Keratinocyte (primary cell): ENCODE measurements around the gene PTN. TPM values are rescaled to one million over a fixed set of nuclear protein-coding genes. Genes with fewer than 3 reads are reported as not detected.

Experiments used
- DNase-seq: peaks from one replicate; pipeline ENCODE4 v3.0.0-alpha.2; 2011; ENCODE audit warnings: low read depth, missing footprints, low spot score
- FAIRE-seq: peaks from 2 replicates; lab custom pipeline; 2011; peaks lifted over from hg19 to GRCh38; lab: Jason Lieb, UNC
- H2AFZ ChIP-seq: 2 replicates; pipeline ENCODE4 v1.6.0; 2012; ENCODE audit warnings: low read length, control low read depth, inconsistent platforms; ENCODE audit not compliant: control insufficient read depth
- H3K27ac ChIP-seq: 2 replicates; pipeline ENCODE4 v1.5.1; 2011; ENCODE audit warnings: low read length; ENCODE audit not compliant: control insufficient read depth, insufficient read depth
- H3K27me3 ChIP-seq: 3 replicates; pipeline ENCODE4 v1.6.0; 2011; ENCODE audit warnings: low read length; ENCODE audit not compliant: control insufficient read depth, insufficient read depth; ENCODE audit errors: extremely low read depth
- H3K36me3 ChIP-seq, 2 experiments: 2 replicates in 1 of 2; 3 replicates in 1 of 2; pipeline ENCODE4 v1.5.1; 2011; ENCODE audit warnings: low read length in 2 of 2, mild to moderate bottlenecking in 1 of 2; ENCODE audit not compliant: control insufficient read depth in 2 of 2, insufficient read depth in 2 of 2; ENCODE audit errors: extremely low read depth in 1 of 2
- H3K4me1 ChIP-seq: 3 replicates; pipeline ENCODE4 v1.5.1; 2011; ENCODE audit warnings: low read length; ENCODE audit not compliant: control insufficient read depth, insufficient read depth; ENCODE audit errors: extremely low read depth
- H3K4me2 ChIP-seq: 3 replicates; pipeline ENCODE4 v1.6.0; 2011; ENCODE audit warnings: low read depth, low read length; ENCODE audit not compliant: control insufficient read depth, insufficient read depth; ENCODE audit errors: extremely low read depth
- H3K4me3 ChIP-seq, 3 experiments: fragments of 200-600 bp in 1 of 3; sonication (generic) in 1 of 3; 2 replicates in 2 of 3; 3 replicates in 1 of 3; pipeline ENCODE4 v1.5.1; 2011 to 2016; ENCODE audit warnings: low read length in 3 of 3, mild to moderate bottlenecking in 3 of 3, control low read depth in 2 of 3, inconsistent platforms in 1 of 3, low read depth in 1 of 3, mixed read lengths in 1 of 3, mixed run types in 1 of 3, moderate library complexity in 1 of 3; ENCODE audit not compliant: control insufficient read depth in 2 of 3, insufficient read depth in 2 of 3; ENCODE audit errors: extremely low read depth in 1 of 3
- H3K79me2 ChIP-seq: 2 replicates; pipeline ENCODE4 v1.6.0; 2012; ENCODE audit warnings: low read length; ENCODE audit not compliant: control insufficient read depth, insufficient read depth
- H3K9ac ChIP-seq: 3 replicates; pipeline ENCODE4 v1.6.0; 2011; ENCODE audit warnings: low read length; ENCODE audit not compliant: control insufficient read depth, insufficient read depth; ENCODE audit errors: extremely low read depth
- H3K9me1 ChIP-seq: 3 replicates; pipeline ENCODE4 v1.6.0; 2011; ENCODE audit warnings: low read length; ENCODE audit not compliant: control insufficient read depth, insufficient read depth; ENCODE audit errors: extremely low read depth
- H3K9me3 ChIP-seq: 2 replicates; pipeline ENCODE4 v1.5.1; 2012; ENCODE audit warnings: low read depth, low read length; ENCODE audit not compliant: control insufficient read depth
- H4K20me1 ChIP-seq: 3 replicates; pipeline ENCODE4 v1.6.0; 2011; ENCODE audit warnings: low read length; ENCODE audit not compliant: control insufficient read depth, insufficient read depth; ENCODE audit errors: extremely low read depth
- EZH2 ChIP-seq: IDR thresholded peaks from one replicate; pipeline ENCODE4 v1.6.1; 2012; ENCODE audit warnings: inconsistent platforms, mild to moderate bottlenecking, low read length, moderate library complexity
- dilution Hi-C: fragments of 300-500 bp; cut with MboI; formaldehyde crosslinking; loops from one replicate; pipeline ENCODE4 v1.7.0; 2020; ENCODE audit warnings: low sequenced_read_pairs; ENCODE audit not compliant: extremely low pct_ligation_motif_present
- polyA plus RNA-seq, 5 experiments: library from polyadenylated mRNA; depleted of rRNA in 3 of 5; stranded (reverse) in 3 of 5; stranded (forward) in 1 of 5; unstranded in 1 of 5; fragments of >200 nt; gene quantifications; 1 replicate in 1 of 5; 2 replicates in 3 of 5; 3 replicates in 1 of 5; pipeline versions ENCODE4 v1.2.1 to v1.2.3, GENCODE V29; 2011 to 2012; ENCODE audit warnings: missing spikeins in 2 of 5, low read depth in 1 of 5, low replicate concordance in 1 of 5
- TF ChIP-seq, protein P1 (sequence below), 3 experiments: IDR thresholded peaks in 1 of 3; conservative IDR thresholded peaks in 1 of 3; optimal IDR thresholded peaks in 1 of 3; 2 replicates in 2 of 3; 3 replicates in 1 of 3; pipeline versions ENCODE3 to v1.5.1; 2011; ENCODE audit warnings: low read length in 3 of 3, mild to moderate bottlenecking in 3 of 3, moderate library complexity in 2 of 3, control low read depth in 1 of 3, inconsistent platforms in 1 of 3; ENCODE audit not compliant: insufficient read depth in 2 of 3; ENCODE audit errors: extremely low read depth in 1 of 3

Gene PTN
- polyA plus RNA-seq, 1 donor (not counting 4 experiments of a cell fraction or from before 2014, with no cell fraction given) = not detected

DNA sequence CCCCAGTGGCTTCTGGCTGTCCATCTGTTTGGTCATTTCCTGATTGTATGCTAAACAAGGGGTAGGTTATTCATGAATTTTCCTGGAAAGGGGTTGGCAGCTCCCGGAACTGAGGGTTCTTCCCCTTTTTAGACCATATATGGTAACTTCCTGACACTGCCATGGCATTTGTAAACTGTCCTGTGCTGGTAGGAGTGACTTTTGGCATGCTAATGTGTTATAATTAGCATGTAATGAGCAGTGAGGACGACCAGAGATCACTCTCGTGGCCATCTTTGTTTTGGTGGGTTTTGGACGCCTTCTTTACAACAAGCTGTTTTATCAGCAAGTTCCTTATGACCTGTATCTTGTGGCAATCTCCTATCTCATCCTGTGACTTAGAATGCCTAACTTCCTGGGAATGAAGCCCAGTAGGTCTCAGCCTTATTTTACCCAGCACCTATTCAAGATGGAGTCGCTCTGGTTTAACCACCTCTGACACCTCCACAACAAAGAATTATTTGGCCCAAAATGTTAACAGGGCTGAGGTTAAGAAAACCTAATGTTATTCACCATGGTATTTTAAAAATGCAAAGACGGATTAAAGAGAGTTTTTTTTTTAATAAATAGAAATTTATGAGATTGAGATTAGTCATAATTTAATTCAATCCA is 2.4 kb upstream of the PTN start:
- no peaks in the 10 kb centered on the region for H3K9me1 ChIP-seq
- no peak overlapping the region for H3K4me3 ChIP-seq
- H3K9ac ChIP-seq = no peak overlapping the region
- FAIRE-seq (no peak), DNase-seq (no peak)
- H4K20me1 ChIP-seq = no peaks in the 10 kb centered on the region
- H3K27me3 ChIP-seq = no peaks in the 10 kb centered on the region
- H2AFZ ChIP-seq = no peak overlapping the region
- H3K4me1 ChIP-seq = no peaks in the 10 kb centered on the region
- H3K4me2 ChIP-seq = no peak overlapping the region
- H3K27ac ChIP-seq = no peak overlapping the region
- H3K79me2 ChIP-seq = no peaks in the 10 kb centered on the region
- dilution Hi-C loops = no loop called here
- TF ChIP-seq, protein P1, sequence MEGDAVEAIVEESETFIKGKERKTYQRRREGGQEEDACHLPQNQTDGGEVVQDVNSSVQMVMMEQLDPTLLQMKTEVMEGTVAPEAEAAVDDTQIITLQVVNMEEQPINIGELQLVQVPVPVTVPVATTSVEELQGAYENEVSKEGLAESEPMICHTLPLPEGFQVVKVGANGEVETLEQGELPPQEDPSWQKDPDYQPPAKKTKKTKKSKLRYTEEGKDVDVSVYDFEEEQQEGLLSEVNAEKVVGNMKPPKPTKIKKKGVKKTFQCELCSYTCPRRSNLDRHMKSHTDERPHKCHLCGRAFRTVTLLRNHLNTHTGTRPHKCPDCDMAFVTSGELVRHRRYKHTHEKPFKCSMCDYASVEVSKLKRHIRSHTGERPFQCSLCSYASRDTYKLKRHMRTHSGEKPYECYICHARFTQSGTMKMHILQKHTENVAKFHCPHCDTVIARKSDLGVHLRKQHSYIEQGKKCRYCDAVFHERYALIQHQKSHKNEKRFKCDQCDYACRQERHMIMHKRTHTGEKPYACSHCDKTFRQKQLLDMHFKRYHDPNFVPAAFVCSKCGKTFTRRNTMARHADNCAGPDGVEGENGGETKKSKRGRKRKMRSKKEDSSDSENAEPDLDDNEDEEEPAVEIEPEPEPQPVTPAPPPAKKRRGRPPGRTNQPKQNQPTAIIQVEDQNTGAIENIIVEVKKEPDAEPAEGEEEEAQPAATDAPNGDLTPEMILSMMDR (optimal IDR thresholded peaks at IDR 0.05 in 1 of 3, IDR thresholded peaks at IDR 0.05 in 1 of 3, conservative IDR thresholded peaks at IDR 0.05 in 1 of 3; ENCODE audit: extremely low read depth in 1 of 3, insufficient read depth in 2 of 3, low read length in 3 of 3) = no peak
- TF ChIP-seq EZH2 = no peak
- H3K36me3 ChIP-seq = no peaks in the 10 kb centered on the region
- H3K9me3 ChIP-seq = no peaks in the 10 kb centered on the region

DNA sequence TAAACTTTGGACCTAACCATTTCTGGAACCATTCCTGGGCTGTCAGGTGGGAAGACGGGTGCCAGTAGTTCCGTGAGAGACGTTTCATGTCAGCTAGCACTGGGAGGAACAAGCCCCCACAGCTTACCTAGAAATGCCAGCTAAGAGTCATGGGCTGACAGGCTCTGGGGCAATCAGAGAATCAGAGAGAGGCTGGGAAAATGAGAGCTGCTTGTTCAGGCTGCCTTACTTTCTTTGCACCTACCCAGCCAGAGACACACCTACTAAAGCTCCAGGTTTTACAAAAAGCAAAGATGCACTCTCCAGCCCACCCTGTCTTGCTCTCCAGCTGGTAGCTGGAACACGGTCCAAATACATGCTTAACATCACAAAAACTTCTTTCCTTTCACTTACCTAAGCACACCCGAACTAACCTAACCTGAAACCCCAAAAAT is 688 bp downstream of the PTN start:
- Histone ChIP-seq H3K9ac (no peak overlapping the region), H3K4me3 (no peak overlapping the region), H3K27ac (no peak overlapping the region), H3K36me3 (no peaks in the 10 kb centered on the region), H3K9me3 (no peaks in the 10 kb centered on the region), H3K4me2 (peak overlapping the region; percentile 53), H4K20me1 (no peaks in the 10 kb centered on the region), H2AFZ (peak overlapping the region; percentile 71), H3K27me3 (no peaks in the 10 kb centered on the region), H3K79me2 (no peaks in the 10 kb centered on the region), H3K4me1 (no peaks in the 10 kb centered on the region), H3K9me1 (no peaks in the 10 kb centered on the region)
- FAIRE-seq (no peak), DNase-seq (no peak)
- dilution Hi-C loops = no loop called here
- TF ChIP-seq, protein P1 (optimal IDR thresholded peaks at IDR 0.05 in 1 of 3, IDR thresholded peaks at IDR 0.05 in 1 of 3, conservative IDR thresholded peaks at IDR 0.05 in 1 of 3; ENCODE audit: extremely low read depth in 1 of 3, insufficient read depth in 2 of 3, low read length in 3 of 3) = no peak
- no peak for TF ChIP-seq EZH2
